Anterior cingulate cortex (tissue), 58 donors: ENCODE measurements around the gene PITPNC1.
"Not testable (repeated sequence)": the region's sequence is repeated elsewhere in the genome, so short reads cannot be mapped to it uniquely, and the experiment has no call there.

Experiments used
- DNase-seq, 58 donors: peaks; one replicate each; lab custom pipeline; 2025; lab: John Stamatoyannopoulos, UW

The PITPNC1 gene

GRCh38 chr17:67602974-67603373 is 225.9 kb downstream of the PITPNC1 start:
- peak in 2 of 58 donors; percentile 11 to 24 for DNase-seq

- peak in 38 of 58 donors; percentile 8 to 74 (median 38) for DNase-seq
Observed at GRCh38 chr17:67605256-67605912, 228.3 kb downstream of the PITPNC1 start.

- DNase-seq = peak in 1 of 58 donors; percentile 14
Observed at GRCh38 chr17:67606471-67606870, 229.4 kb downstream of the PITPNC1 start.

GRCh38 chr17:67606896-67607604 is 230.0 kb downstream of the PITPNC1 start:
- no peak for DNase-seq

GRCh38 chr17:67610061-67610460 is 233.0 kb downstream of the PITPNC1 start:
- DNase-seq = no peak

- no peak for DNase-seq
Observed at GRCh38 chr17:67613961-67614360, 236.9 kb downstream of the PITPNC1 start.

- peak in 33 of 58 donors; percentile 10 to 67 (median 39) for DNase-seq
Observed at GRCh38 chr17:67615011-67615561, 238.0 kb downstream of the PITPNC1 start.

- DNase-seq = peak in 7 of 58 donors; percentile 7 to 37 (median 24)
Observed at GRCh38 chr17:67615736-67616135, 238.7 kb downstream of the PITPNC1 start.

- DNase-seq = no peak
Observed at GRCh38 chr17:67617304-67617899, 240.3 kb downstream of the PITPNC1 start.

GRCh38 chr17:67619555-67619954 is 242.5 kb downstream of the PITPNC1 start:
- no peak for DNase-seq

GRCh38 chr17:67620088-67620487 is 243.0 kb downstream of the PITPNC1 start:
- no peak for DNase-seq

GRCh38 chr17:67620636-67621035 is 243.6 kb downstream of the PITPNC1 start:
- no peak for DNase-seq

- no peak for DNase-seq
Observed at GRCh38 chr17:67623767-67624166, 246.7 kb downstream of the PITPNC1 start.

- no peak for DNase-seq
Observed at GRCh38 chr17:67624886-67625656, 248.0 kb downstream of the PITPNC1 start.

GRCh38 chr17:67625971-67626370 is 248.9 kb downstream of the PITPNC1 start:
- no peak for DNase-seq

GRCh38 chr17:67628580-67629013 is 251.5 kb downstream of the PITPNC1 start:
- DNase-seq = peak in 14 of 58 donors; percentile 7 to 59 (median 25)

- no peak for DNase-seq
Observed at GRCh38 chr17:67629971-67630320, 252.9 kb downstream of the PITPNC1 start.

- DNase-seq = not testable (repeated sequence)
Observed at GRCh38 chr17:67630836-67631235, 253.8 kb downstream of the PITPNC1 start.

- no peak for DNase-seq
Observed at GRCh38 chr17:67632141-67632540, 255.1 kb downstream of the PITPNC1 start.

GRCh38 chr17:67633751-67634211 is 256.7 kb downstream of the PITPNC1 start:
- peak in 2 of 58 donors; percentile 4 to 15 for DNase-seq
